CD4-positive, alpha-beta T cell (primary cell): ENCODE results near the gene GLMP. TPM values are rescaled to one million over a fixed set of nuclear protein-coding genes. Genes with fewer than 3 reads are reported as not detected.

Experiments used
- ATAC-seq: fragments of 200-7000 bp; cut with Tn5 transposase; one replicate; pipeline ENCODE4 v1.10.0; 2022; ENCODE audit warnings: mild to moderate bottlenecking; ENCODE audit not compliant: poor library complexity
- CTCF ChIA-PET: fragments of 350-600 bp; sonication (Branson Sonifier 250); formaldehyde crosslinking; loops from one replicate; lab custom pipeline; 2021; ENCODE audit warnings: antibody characterized with exemption, inconsistent platforms; lab: Charles Lee
- POLR2A ChIA-PET: fragments of 350-600 bp; sonication (Branson Sonifier 250); formaldehyde crosslinking; loops from one replicate; lab custom pipeline; 2021; ENCODE audit warnings: antibody characterized with exemption, inconsistent platforms; lab: Charles Lee
- DNase-seq, 14 experiments: peaks; one replicate each; pipeline ENCODE4 v3.0.0-alpha.2; 2013 to 2020; ENCODE audit warnings: mixed read lengths in 2 of 14
- H3K27ac ChIP-seq, 2 donors: one replicate each; pipeline versions ENCODE4 v1.5.1 to v1.7.0; 2013; ENCODE audit warnings: low read length in 2 of 2, low read depth in 1 of 2, mild to moderate bottlenecking in 1 of 2
- H3K27me3 ChIP-seq, 2 experiments: 1 replicate in 1 of 2; 2 replicates in 1 of 2; pipeline versions ENCODE4 v1.6.1 to v1.7.0; 2013; ENCODE audit warnings: low read length in 2 of 2, control low read depth in 1 of 2, mild to moderate bottlenecking in 1 of 2, moderate library complexity in 1 of 2; ENCODE audit not compliant: insufficient read depth in 2 of 2, control insufficient read depth in 1 of 2
- H3K36me3 ChIP-seq: one replicate; pipeline ENCODE4 v1.6.1; 2013; ENCODE audit warnings: low read length, control low read depth; ENCODE audit not compliant: insufficient read depth
- H3K4me1 ChIP-seq: one replicate; pipeline ENCODE4 v1.6.1; 2013; ENCODE audit warnings: low read length, control low read depth; ENCODE audit not compliant: insufficient read depth
- H3K4me3 ChIP-seq: one replicate; pipeline ENCODE4 v1.5.1; 2013; ENCODE audit warnings: mild to moderate bottlenecking, low read length, moderate library complexity
- H3K9me3 ChIP-seq, 2 experiments: 1 replicate in 1 of 2; 2 replicates in 1 of 2; pipeline versions ENCODE4 v1.6.1 to v1.7.0; 2013; ENCODE audit warnings: low read length in 2 of 2, mild to moderate bottlenecking in 2 of 2, control low read depth in 1 of 2, moderate library complexity in 1 of 2; ENCODE audit not compliant: control insufficient read depth in 1 of 2, insufficient read depth in 1 of 2
- H3K27ac Mint-ChIP-seq: one replicate; pipeline ENCODE4 v1.8.0; 2020; ENCODE audit warnings: mixed read lengths
- H3K27me3 Mint-ChIP-seq: one replicate; pipeline ENCODE4 v1.8.0; 2021; ENCODE audit warnings: mixed read lengths
- H3K36me3 Mint-ChIP-seq: one replicate; pipeline ENCODE4 v1.8.0; 2021; ENCODE audit warnings: low read depth, mixed read lengths
- H3K4me1 Mint-ChIP-seq: one replicate; pipeline ENCODE4 v1.8.0; 2021; ENCODE audit warnings: low read depth, mixed read lengths
- H3K4me3 Mint-ChIP-seq: one replicate; pipeline ENCODE4 v1.8.0; 2020; ENCODE audit warnings: mild to moderate bottlenecking, mixed read lengths
- H3K9me3 Mint-ChIP-seq: one replicate; pipeline ENCODE4 v1.8.0; 2020; ENCODE audit warnings: mixed read lengths
- CTCF ChIP-seq: fragments of 200-600 bp; IDR thresholded peaks from one replicate; pipeline ENCODE4 v1.8.0; 2022; ENCODE audit warnings: antibody characterized with exemption, mild to moderate bottlenecking
- intact Hi-C, 2 experiments: fragments of 100-400 bp; cut with DNase I in 1 of 2; cut with micrococcal nuclease in 1 of 2; formaldehyde crosslinking; loops; one replicate each; pipeline versions ENCODE4 v1.15.1 to v1.9.0; 2023 to 2025; cut with DNase I, micrococcal nuclease
- total RNA-seq, 174 experiments: library from RNA in 2 of 174; stranded (reverse) in 2 of 174; gene quantifications; one replicate each; pipeline ENCODE4 v1.2.3 and lab custom pipeline; 2021 to 2026

The GLMP gene
- total RNA-seq, 2 experiments from 2014 or later, result 12.3 to 16.1 TPM

- H3K4me3 Mint-ChIP-seq, result peak within 1 kb of the TSS; percentile 30
Measured at GRCh38 chr1:156247460-156248322, 47.8 kb downstream of the GLMP start, which contains the start of gene PAQR6. PAQR6 (minus strand) TSS chr1:156248056; CDS start chr1:156246731, 1,325 bp downstream.

GRCh38 chr1:156246781-156247459 lies 48.6 kb downstream of the GLMP start:
- no peak overlapping the region for H3K4me3 Mint-ChIP-seq
- no peaks in the 10 kb centered on the region for H3K27me3 Mint-ChIP-seq
- TF ChIP-seq CTCF, result no peak
- DNase-seq (peak in 1 of 14 experiments; percentile 21), ATAC-seq (no peak)
- H3K4me3 ChIP-seq, result no peak overlapping the region
- peaks cover 21% of the 10 kb centered on the region for H3K4me1 Mint-ChIP-seq
- peaks cover 10% of the 10 kb centered on the region for H3K36me3 Mint-ChIP-seq
- H3K27ac Mint-ChIP-seq, result no peak overlapping the region
- H3K36me3 ChIP-seq, result peaks cover 28% of the 10 kb centered on the region
- CTCF ChIA-PET, result no interaction called here
- H3K9me3 Mint-ChIP-seq, result no peaks in the 10 kb centered on the region
- no peak overlapping the region for H3K27ac ChIP-seq
- no peaks in the 10 kb centered on the region for H3K27me3 ChIP-seq
- no peaks in the 10 kb centered on the region for H3K9me3 ChIP-seq
- peaks cover 28% of the 10 kb centered on the region for H3K4me1 ChIP-seq
- intact Hi-C loops, result no loop called here
- POLR2A ChIA-PET, result interaction anchor here (0.9 to 2.4 kb wide), 6 partner anchors 15 to 36 kb away, joined by 3 to 8 read pairs (median 3); partner anchors contain the start of genes PMF1 and SMG5

More at GRCh38 chr1:156247460-156248322, 47.8 kb downstream of the GLMP start, which contains the start of gene PAQR6:
- peaks cover 35% of the 10 kb centered on the region for H3K36me3 ChIP-seq
- no peak within 1 kb of the TSS for H3K4me3 ChIP-seq
- H3K27ac ChIP-seq, result no peak within 1 kb of the TSS
- H3K4me1 ChIP-seq, result peaks cover 30% of the 10 kb centered on the region
- no peaks in the 10 kb centered on the region for H3K27me3 ChIP-seq
- H3K27ac Mint-ChIP-seq, result no peak within 1 kb of the TSS
- peaks cover 18% of the 10 kb centered on the region for H3K36me3 Mint-ChIP-seq
- CTCF ChIA-PET, result no interaction called here
- H3K9me3 Mint-ChIP-seq, result no peaks in the 10 kb centered on the region
- H3K9me3 ChIP-seq, result no peaks in the 10 kb centered on the region
- POLR2A ChIA-PET, result interaction anchor here (1.8 kb wide), 1 partner anchor 34 kb away, joined by 6 read pairs; the partner anchor contains the start of gene SMG5
- H3K27me3 Mint-ChIP-seq, result no peaks in the 10 kb centered on the region
- no peak for ATAC-seq
- peak in 1 of 14 experiments; percentile 29 for DNase-seq
- no peak for TF ChIP-seq CTCF
- intact Hi-C loops, result no loop called here
- H3K4me1 Mint-ChIP-seq, result peaks cover 21% of the 10 kb centered on the region

- H3K27ac ChIP-seq, result no peak overlapping the region
- no peak for ATAC-seq
Measured at GRCh38 chr1:156246241-156246780, 49.2 kb downstream of the GLMP start.

More at GRCh38 chr1:156246241-156246780, 49.2 kb downstream of the GLMP start:
- H3K27me3 Mint-ChIP-seq, result no peaks in the 10 kb centered on the region
- peak overlapping the region; percentile 45 for H3K4me3 ChIP-seq
- H3K4me1 Mint-ChIP-seq, result peaks cover 21% of the 10 kb centered on the region
- no peaks in the 10 kb centered on the region for H3K9me3 ChIP-seq
- ChIA-PET POLR2A (interaction anchor here (0.9 to 2.4 kb wide), 9 partner anchors 15 to 242 kb away, joined by 3 to 8 read pairs (median 3); partner anchors contain the start of genes PMF1 and SMG5), CTCF (interaction anchor here (1.2 kb wide), 1 partner anchor 21 kb away, joined by 3 read pairs; no protein-coding TSS in a partner anchor)
- no peak overlapping the region for H3K27ac Mint-ChIP-seq
- intact Hi-C loops, result no loop called here
- H3K9me3 Mint-ChIP-seq, result no peaks in the 10 kb centered on the region
- peaks cover 22% of the 10 kb centered on the region for H3K4me1 ChIP-seq
- peak overlapping the region; percentile 10 for H3K4me3 Mint-ChIP-seq
- no peak for TF ChIP-seq CTCF
- H3K27me3 ChIP-seq, result no peaks in the 10 kb centered on the region
- no peak for DNase-seq
- peaks cover 10% of the 10 kb centered on the region for H3K36me3 Mint-ChIP-seq
- H3K36me3 ChIP-seq, result peaks cover 22% of the 10 kb centered on the region
